ENCODE results near the gene FAM117A.
A peak's percentile ranks its signal among the peaks of the same experiment; 100 is the strongest.

Gene FAM117A

GRCh38 chr17:49763735-49764558 lies at the start of gene FAM117A:
FAM117A (minus strand) TSS chr17:49764131; CDS start chr17:49764087, 44 bp downstream.
- DNase-seq, result peak; percentile 97

GRCh38 chr17:49809056-49809455 lies 45.1 kb upstream of the FAM117A start:
- DNase-seq, result no peak

- no peak for DNase-seq
Observed at GRCh38 chr17:49798738-49799137, 34.8 kb upstream of the FAM117A start.

- DNase-seq, result no peak
Observed at GRCh38 chr17:49798182-49798581, 34.3 kb upstream of the FAM117A start.

GRCh38 chr17:49795372-49795771 lies 31.4 kb upstream of the FAM117A start:
- DNase-seq, result no peak

GRCh38 chr17:49793309-49793708 lies 29.4 kb upstream of the FAM117A start:
- no peak for DNase-seq

- DNase-seq, result no peak
Observed at GRCh38 chr17:49789243-49789578, 25.3 kb upstream of the FAM117A start.

- DNase-seq, result peak; percentile 97
Observed at GRCh38 chr17:49788478-49789242, 24.7 kb upstream of the FAM117A start, which contains the start of gene KAT7. KAT7 (plus strand) TSS chr17:49788681; CDS start chr17:49788835, 154 bp downstream.

- no peak for DNase-seq
Observed at GRCh38 chr17:49787884-49788477, 24.1 kb upstream of the FAM117A start.

GRCh38 chr17:49784636-49785035 lies 20.7 kb upstream of the FAM117A start:
- DNase-seq, result no peak

GRCh38 chr17:49783791-49784190 lies 19.9 kb upstream of the FAM117A start:
- no peak for DNase-seq

- no peak for DNase-seq
Observed at GRCh38 chr17:49783071-49783715, 19.3 kb upstream of the FAM117A start.

GRCh38 chr17:49779739-49780231 lies 15.9 kb upstream of the FAM117A start:
- no peak for DNase-seq

GRCh38 chr17:49779156-49779738 lies 15.3 kb upstream of the FAM117A start:
- no peak for DNase-seq

GRCh38 chr17:49777563-49777962 lies 13.6 kb upstream of the FAM117A start:
- no peak for DNase-seq

- DNase-seq, result no peak
Observed at GRCh38 chr17:49776551-49777300, 12.8 kb upstream of the FAM117A start.

- DNase-seq, result no peak
Observed at GRCh38 chr17:49775546-49776260, 11.8 kb upstream of the FAM117A start.

- DNase-seq, result no peak
Observed at GRCh38 chr17:49766918-49767530, 3.1 kb upstream of the FAM117A start.

- DNase-seq, result no peak
Observed at GRCh38 chr17:49764559-49765180, 739 bp upstream of the FAM117A start.
